Astrocyte of the cerebellum (primary cell): ENCODE data around the gene RNF19B.

Source experiments
- DNase-seq: peaks from one replicate; pipeline ENCODE4 v3.0.0-alpha.2; 2011; ENCODE audit warnings: low read depth
- H3K4me3 ChIP-seq: 2 replicates; pipeline ENCODE4 v1.5.1; 2011; ENCODE audit warnings: mild to moderate bottlenecking, low read depth, low read length, moderate library complexity
- CTCF ChIP-seq: IDR thresholded peaks from 2 replicates; pipeline ENCODE4 v1.5.1; 2012; ENCODE audit warnings: low read length, low read depth, moderate library complexity, mild to moderate bottlenecking; ENCODE audit errors: missing control alignments
- in situ Hi-C: cut with HindIII; loops from 2 replicates; pipeline ENCODE4 v1.10.0; 2017; ENCODE audit warnings: low sequenced_read_pairs

Gene RNF19B, protein sequence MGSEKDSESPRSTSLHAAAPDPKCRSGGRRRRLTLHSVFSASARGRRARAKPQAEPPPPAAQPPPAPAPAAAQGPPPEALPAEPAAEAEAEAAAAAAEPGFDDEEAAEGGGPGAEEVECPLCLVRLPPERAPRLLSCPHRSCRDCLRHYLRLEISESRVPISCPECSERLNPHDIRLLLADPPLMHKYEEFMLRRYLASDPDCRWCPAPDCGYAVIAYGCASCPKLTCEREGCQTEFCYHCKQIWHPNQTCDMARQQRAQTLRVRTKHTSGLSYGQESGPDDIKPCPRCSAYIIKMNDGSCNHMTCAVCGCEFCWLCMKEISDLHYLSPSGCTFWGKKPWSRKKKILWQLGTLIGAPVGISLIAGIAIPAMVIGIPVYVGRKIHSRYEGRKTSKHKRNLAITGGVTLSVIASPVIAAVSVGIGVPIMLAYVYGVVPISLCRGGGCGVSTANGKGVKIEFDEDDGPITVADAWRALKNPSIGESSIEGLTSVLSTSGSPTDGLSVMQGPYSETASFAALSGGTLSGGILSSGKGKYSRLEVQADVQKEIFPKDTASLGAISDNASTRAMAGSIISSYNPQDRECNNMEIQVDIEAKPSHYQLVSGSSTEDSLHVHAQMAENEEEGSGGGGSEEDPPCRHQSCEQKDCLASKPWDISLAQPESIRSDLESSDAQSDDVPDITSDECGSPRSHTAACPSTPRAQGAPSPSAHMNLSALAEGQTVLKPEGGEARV

DNA sequence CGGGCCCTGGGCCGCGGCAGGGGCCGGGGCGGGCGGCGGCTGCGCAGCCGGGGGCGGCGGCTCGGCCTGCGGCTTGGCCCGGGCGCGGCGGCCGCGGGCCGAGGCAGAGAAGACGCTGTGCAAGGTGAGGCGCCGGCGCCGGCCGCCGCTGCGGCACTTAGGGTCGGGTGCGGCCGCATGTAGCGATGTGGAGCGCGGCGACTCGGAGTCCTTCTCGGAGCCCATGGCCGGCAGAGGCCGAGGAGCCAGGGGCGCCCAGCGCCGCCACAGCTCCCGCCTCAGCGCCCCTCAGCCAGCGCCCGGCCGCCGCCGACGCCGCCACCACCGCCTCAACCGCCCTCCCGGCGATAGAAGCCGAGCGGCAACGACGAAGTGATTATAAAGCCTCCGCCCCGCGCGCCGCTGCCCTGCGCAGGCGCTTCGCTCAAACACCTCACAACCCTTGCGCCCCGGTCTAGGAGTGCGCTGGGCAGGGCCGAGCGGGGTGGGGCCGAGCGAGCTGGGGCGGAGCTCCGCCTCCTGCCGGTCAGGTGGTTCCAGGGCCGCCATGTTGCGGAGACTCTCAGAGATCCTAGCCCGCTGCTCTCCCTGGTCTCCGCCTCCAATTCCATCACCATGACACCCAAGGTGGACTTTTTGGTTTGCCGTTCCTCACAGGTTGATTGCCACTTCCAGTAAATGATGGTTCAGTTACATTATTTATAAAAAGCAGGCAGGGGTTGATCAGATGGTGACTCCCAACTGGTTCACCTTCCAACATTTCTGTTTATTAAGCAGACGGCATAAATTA lies at the start of gene RNF19B:
Gene RNF19B (minus strand): TSS at position 349 of the 790 bp plus-strand sequence. CDS start 124 bp downstream, at position 225.
- DNase-seq, result peak; percentile 76
- in situ Hi-C loops, result no loop called here
- no peak for TF ChIP-seq CTCF

GRCh38 chr1:33013791-33014190 lies 49.2 kb upstream of the RNF19B start:
- no peak for DNase-seq
- in situ Hi-C loops, result no loop called here
- H3K4me3 ChIP-seq, result no peak overlapping the region
- no peak for TF ChIP-seq CTCF

More for the DNA sequence above, at the start of gene RNF19B:
- H3K4me3 ChIP-seq, result peak within 1 kb of the TSS; percentile 72

DNA sequence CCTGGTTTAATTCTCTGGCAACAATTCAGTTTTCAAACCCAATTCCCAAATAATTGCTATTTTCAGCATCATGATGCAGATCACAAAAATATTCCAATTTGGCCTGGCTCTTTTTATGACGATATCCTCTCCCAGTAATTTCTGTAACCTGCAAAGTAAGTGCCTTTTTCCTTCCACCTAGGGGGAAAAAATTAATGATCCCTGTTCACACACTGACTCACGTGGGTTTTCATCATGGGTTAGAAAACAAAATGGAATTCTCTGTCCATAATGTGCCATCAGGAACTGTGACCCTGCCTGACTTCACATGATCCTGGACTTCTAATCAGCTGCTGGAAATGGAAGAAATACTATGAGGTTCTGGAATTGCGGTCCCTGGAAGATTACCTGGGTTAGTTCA lies 47.6 kb upstream of the RNF19B start:
- in situ Hi-C loops, result no loop called here

GRCh38 chr1:33010932-33011731 lies 46.5 kb upstream of the RNF19B start:
- in situ Hi-C loops, result no loop called here
- no peak overlapping the region for H3K4me3 ChIP-seq
- DNase-seq, result no peak
- TF ChIP-seq CTCF, result no peak

More for the DNA sequence above, 47.6 kb upstream of the RNF19B start:
- H3K4me3 ChIP-seq, result no peak overlapping the region
- no peak for DNase-seq
- no peak for TF ChIP-seq CTCF

GRCh38 chr1:33009561-33009960 lies 45.0 kb upstream of the RNF19B start:
- H3K4me3 ChIP-seq, result no peak overlapping the region
- in situ Hi-C loops, result no loop called here

More at GRCh38 chr1:33009561-33009960, 45.0 kb upstream of the RNF19B start:
- TF ChIP-seq CTCF, result no peak
- DNase-seq, result no peak
